ENCODE results near the gene BAIAP2. TPM values are rescaled to one million over a fixed set of nuclear protein-coding genes. Genes with fewer than 3 reads are reported as not detected.

BAIAP2 gene
- total and polyA plus RNA-seq, 7 donors, result 6.5 to 52.3 (median 32.6) TPM

- WGBS, 2 donors, result 94 to 95% methylated on average over 37 of the region's 37 CpGs
- Histone ChIP-seq H3K36me3 (no peaks in the 10 kb centered on the region), H3K27me3 (no peaks in the 10 kb centered on the region), H3K27ac (no peak overlapping the region), H3K4me3 (no peak overlapping the region), H3K4me1 (peaks cover 0 to 9% (median 9%) of the 10 kb centered on the region in 4 donors), H3K9me3 (no peaks in the 10 kb centered on the region)
- intact Hi-C loops (cut with DNase I), result loop anchor here (5.0 to 10.0 kb wide), 2 partner anchors 62 to 464 kb away; no protein-coding TSS in a partner anchor
- no peak for TF ChIP-seq POLR2AphosphoS5 (IDR thresholded peaks at IDR 0.05)
- TF ChIP-seq CTCF (IDR thresholded peaks at IDR 0.05), result no peak
- no peak for TF ChIP-seq EP300 (IDR thresholded peaks at IDR 0.05)
- TF ChIP-seq POLR2A (IDR thresholded peaks at IDR 0.05), result no peak
- no peak for DNase-seq
Measured at GRCh38 chr17:81140695-81141094, 105.7 kb downstream of the BAIAP2 start.

- DNase-seq, result peak; percentile 85
- Histone ChIP-seq H3K27ac (no peak overlapping the region), H3K4me3 (no peak overlapping the region), H3K4me1 (peaks cover 0 to 9% (median 9%) of the 10 kb centered on the region in 4 donors), H3K9me3 (no peaks in the 10 kb centered on the region), H3K27me3 (no peaks in the 10 kb centered on the region), H3K36me3 (no peaks in the 10 kb centered on the region)
- WGBS, 2 donors, result 29 to 43% methylated on average over 25 of the region's 25 CpGs
- no peak for TF ChIP-seq POLR2A (IDR thresholded peaks at IDR 0.05)
- TF ChIP-seq CTCF (IDR thresholded peaks at IDR 0.05), result peak; percentile 12 to 63 (median 32)
- TF ChIP-seq EP300 (IDR thresholded peaks at IDR 0.05), result no peak
- no peak for TF ChIP-seq POLR2AphosphoS5 (IDR thresholded peaks at IDR 0.05)
- intact Hi-C loops (cut with DNase I), result loop anchor here (1.0 to 10.0 kb wide), 3 partner anchors 60 to 462 kb away; no protein-coding TSS in a partner anchor
Measured at GRCh38 chr17:81142301-81143199, 107.6 kb downstream of the BAIAP2 start.

GRCh38 chr17:81143200-81143527 is 108.2 kb downstream of the BAIAP2 start:
- no peaks in the 10 kb centered on the region for H3K36me3 ChIP-seq
- intact Hi-C loops (cut with DNase I), result loop anchor here (5.0 to 10.0 kb wide), 2 partner anchors 59 to 462 kb away; no protein-coding TSS in a partner anchor
- H3K27me3 ChIP-seq, result no peaks in the 10 kb centered on the region
- H3K4me1 ChIP-seq, result peaks cover 0 to 9% (median 9%) of the 10 kb centered on the region in 4 donors
- no peak for TF ChIP-seq POLR2AphosphoS5 (IDR thresholded peaks at IDR 0.05)
- TF ChIP-seq CTCF (IDR thresholded peaks at IDR 0.05), result no peak
- TF ChIP-seq EP300 (IDR thresholded peaks at IDR 0.05), result no peak
- no peak for TF ChIP-seq POLR2A (IDR thresholded peaks at IDR 0.05)
- DNase-seq, result no peak
- WGBS, 2 donors, result 65 to 69% methylated on average over 10 to 11 of the region's 11 CpGs
- H3K4me3 ChIP-seq, result no peak overlapping the region
- H3K9me3 ChIP-seq, result no peaks in the 10 kb centered on the region
- H3K27ac ChIP-seq, result no peak overlapping the region

- no peaks in the 10 kb centered on the region for H3K9me3 ChIP-seq
- 61 to 83% methylated on average over 17 of the region's 17 CpGs for WGBS, 2 donors
- H3K4me1 ChIP-seq, result peaks cover 0 to 9% (median 9%) of the 10 kb centered on the region in 4 donors
- intact Hi-C loops (cut with DNase I), result loop anchor here (5.0 to 10.0 kb wide), 2 partner anchors 58 to 461 kb away; no protein-coding TSS in a partner anchor
- no peaks in the 10 kb centered on the region for H3K36me3 ChIP-seq
- H3K27me3 ChIP-seq, result peaks cover 0 to 1% (median 0%) of the 10 kb centered on the region in 3 donors
- no peak for DNase-seq
- no peak overlapping the region for H3K27ac ChIP-seq
- no peak for TF ChIP-seq CTCF (IDR thresholded peaks at IDR 0.05)
- TF ChIP-seq POLR2AphosphoS5 (IDR thresholded peaks at IDR 0.05), result no peak
- no peak for TF ChIP-seq POLR2A (IDR thresholded peaks at IDR 0.05)
- no peak for TF ChIP-seq EP300 (IDR thresholded peaks at IDR 0.05)
- H3K4me3 ChIP-seq, result no peak overlapping the region
Measured at GRCh38 chr17:81143717-81144422, 108.9 kb downstream of the BAIAP2 start.
